ENCODE measurements around the gene EDARADD. TPM values are rescaled to one million over a fixed set of nuclear protein-coding genes. Genes with fewer than 3 reads are reported as not detected.

The EDARADD gene
- total RNA-seq, 1 donor, result not detected

GRCh38 chr1:236392182-236392581 is 1.9 kb upstream of the EDARADD start:
- no peak overlapping the region for H3K4me3 ChIP-seq (ENCODE audit: low read depth, low read length)
- no peak for DNase-seq (ENCODE audit: low read depth)
- TF ChIP-seq, protein P1, sequence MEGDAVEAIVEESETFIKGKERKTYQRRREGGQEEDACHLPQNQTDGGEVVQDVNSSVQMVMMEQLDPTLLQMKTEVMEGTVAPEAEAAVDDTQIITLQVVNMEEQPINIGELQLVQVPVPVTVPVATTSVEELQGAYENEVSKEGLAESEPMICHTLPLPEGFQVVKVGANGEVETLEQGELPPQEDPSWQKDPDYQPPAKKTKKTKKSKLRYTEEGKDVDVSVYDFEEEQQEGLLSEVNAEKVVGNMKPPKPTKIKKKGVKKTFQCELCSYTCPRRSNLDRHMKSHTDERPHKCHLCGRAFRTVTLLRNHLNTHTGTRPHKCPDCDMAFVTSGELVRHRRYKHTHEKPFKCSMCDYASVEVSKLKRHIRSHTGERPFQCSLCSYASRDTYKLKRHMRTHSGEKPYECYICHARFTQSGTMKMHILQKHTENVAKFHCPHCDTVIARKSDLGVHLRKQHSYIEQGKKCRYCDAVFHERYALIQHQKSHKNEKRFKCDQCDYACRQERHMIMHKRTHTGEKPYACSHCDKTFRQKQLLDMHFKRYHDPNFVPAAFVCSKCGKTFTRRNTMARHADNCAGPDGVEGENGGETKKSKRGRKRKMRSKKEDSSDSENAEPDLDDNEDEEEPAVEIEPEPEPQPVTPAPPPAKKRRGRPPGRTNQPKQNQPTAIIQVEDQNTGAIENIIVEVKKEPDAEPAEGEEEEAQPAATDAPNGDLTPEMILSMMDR (IDR thresholded peaks at IDR 0.05; ENCODE audit: insufficient read depth, low read length), result no peak

GRCh38 chr1:236394879-236395229 is 768 bp downstream of the EDARADD start:
- peak overlapping the region; percentile 62 for H3K4me3 ChIP-seq (ENCODE audit: low read depth, low read length)
- TF ChIP-seq, protein P1 (IDR thresholded peaks at IDR 0.05; ENCODE audit: insufficient read depth, low read length), result no peak
- DNase-seq (ENCODE audit: low read depth), result peak; percentile 3

GRCh38 chr1:236395230-236395946 is 1.3 kb downstream of the EDARADD start:
- H3K4me3 ChIP-seq (ENCODE audit: low read depth, low read length), result peak overlapping the region; percentile 62
- DNase-seq (ENCODE audit: low read depth), result no peak
- TF ChIP-seq, protein P1 (IDR thresholded peaks at IDR 0.05; ENCODE audit: insufficient read depth, low read length), result no peak

DNA sequence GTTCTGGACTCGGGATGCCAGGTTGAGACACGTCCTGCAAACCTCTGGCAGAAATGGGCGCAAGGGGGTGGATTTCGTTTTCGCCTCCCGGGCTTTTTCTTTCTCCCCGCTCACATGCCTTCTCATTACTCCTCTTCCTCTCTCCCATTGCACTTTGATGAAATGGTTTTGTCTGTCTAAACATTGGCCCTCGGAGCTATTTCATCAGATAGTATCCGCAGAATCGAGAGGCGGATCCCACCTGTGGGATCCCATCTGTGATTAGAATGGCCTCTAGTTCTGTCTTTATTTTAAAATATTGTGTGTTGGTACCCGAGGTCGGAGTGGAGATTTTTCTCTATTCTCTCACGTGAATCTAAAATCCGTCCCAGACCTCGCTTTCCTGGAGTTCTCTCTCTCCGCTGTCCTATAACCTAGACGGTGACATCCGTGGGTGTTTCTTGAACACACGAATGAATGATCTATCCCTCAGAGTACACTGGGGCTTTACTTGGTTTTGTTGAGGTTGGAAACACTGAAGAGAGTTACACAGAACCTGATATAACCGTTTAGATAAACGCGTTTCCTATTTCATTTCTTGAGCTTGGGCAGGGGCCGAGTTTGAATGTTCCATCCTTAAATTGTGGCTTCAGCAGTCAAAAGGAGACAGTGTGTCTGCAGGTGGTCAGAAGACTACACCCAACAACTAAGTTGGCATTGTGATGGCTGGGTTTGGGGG is 2.0 kb downstream of the EDARADD start:
- TF ChIP-seq, protein P1 (IDR thresholded peaks at IDR 0.05; ENCODE audit: insufficient read depth, low read length), result no peak
- DNase-seq (ENCODE audit: low read depth), result no peak
- peak overlapping the region; percentile 62 for H3K4me3 ChIP-seq (ENCODE audit: low read depth, low read length)

DNA sequence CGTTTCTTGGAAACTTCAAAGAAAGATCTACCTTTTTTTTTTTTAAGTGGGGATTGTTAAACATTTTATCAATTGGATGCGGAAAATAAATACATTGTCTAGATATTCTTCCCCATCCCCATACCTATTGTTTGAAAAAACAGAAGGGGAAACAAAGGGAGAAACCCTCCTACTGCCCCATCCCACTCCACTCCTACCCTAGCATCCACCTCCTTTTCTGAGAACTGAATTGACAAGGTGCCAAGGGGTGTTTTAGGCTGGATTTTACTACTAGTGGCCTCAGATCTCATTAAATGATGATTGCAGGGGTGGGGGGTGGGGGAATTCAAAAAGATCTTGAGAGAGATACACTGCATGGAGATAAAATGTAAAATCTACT is 2.6 kb downstream of the EDARADD start:
- H3K4me3 ChIP-seq (ENCODE audit: low read depth, low read length), result no peak overlapping the region
- no peak for DNase-seq (ENCODE audit: low read depth)
- TF ChIP-seq, protein P1 (IDR thresholded peaks at IDR 0.05; ENCODE audit: insufficient read depth, low read length), result no peak

DNA sequence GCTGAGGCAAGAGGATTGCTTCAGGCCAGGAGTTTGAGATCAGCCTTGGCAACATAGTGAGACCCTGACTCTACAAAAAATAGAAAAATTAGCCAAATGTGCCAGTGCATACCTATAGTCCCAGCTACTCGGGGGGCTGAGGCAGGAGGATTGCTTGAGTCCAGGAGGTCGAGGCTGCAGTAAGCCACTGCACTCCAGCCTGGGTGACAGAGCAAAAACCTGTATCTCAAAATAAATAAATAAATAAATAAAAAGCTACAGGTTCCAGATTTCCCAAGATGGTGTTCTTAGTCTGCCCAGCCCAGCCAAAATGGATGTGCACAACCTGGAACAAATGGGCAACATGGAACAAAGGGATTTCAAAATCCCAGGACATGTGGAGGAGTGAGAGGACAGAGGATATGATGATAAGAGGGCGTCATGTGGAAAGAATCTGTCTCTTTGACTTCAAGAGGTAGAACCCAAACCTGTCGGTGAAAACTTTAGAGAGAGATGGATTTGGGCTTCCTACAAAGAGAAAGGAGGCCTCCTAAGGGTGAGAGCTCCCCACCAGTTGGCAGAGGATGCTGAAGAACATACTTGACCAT is 3.2 kb downstream of the EDARADD start:
- TF ChIP-seq, protein P1 (IDR thresholded peaks at IDR 0.05; ENCODE audit: insufficient read depth, low read length), result no peak
- H3K4me3 ChIP-seq (ENCODE audit: low read depth, low read length), result no peak overlapping the region
- no peak for DNase-seq (ENCODE audit: low read depth)
